HepG2 (cell line): ENCODE data around the gene SUPT6H. TPM values are rescaled to one million over a fixed set of nuclear protein-coding genes. Genes with fewer than 3 reads are reported as not detected.

Experiments used
- CEBPG ChIP-seq: IDR thresholded peaks from 2 replicates; pipeline ENCODE4 v1.6.1; 2016
- FOXC1 ChIP-seq: sonication (generic); formaldehyde crosslinking; IDR thresholded peaks from 2 replicates; pipeline ENCODE4 v1.8.0; 2022; ENCODE audit warnings: mild to moderate bottlenecking, missing genetic modification reagents, borderline replicate concordance
- GABPA ChIP-seq, 2 experiments: IDR thresholded peaks; 2 replicates each; pipeline ENCODE4 v1.6.1; 2011 to 2016; ENCODE audit warnings: low read depth in 2 of 2, low read length in 1 of 2, missing biosample characterization in 1 of 2, missing genetic modification characterization in 1 of 2
- IRF2 ChIP-seq: IDR thresholded peaks from 2 replicates; pipeline ENCODE4 v1.6.1; 2018; ENCODE audit warnings: missing genetic modification reagents, missing compliant biosample characterization
- MED1 ChIP-seq: sonication (generic); formaldehyde crosslinking; IDR thresholded peaks from 2 replicates; pipeline ENCODE4 v1.4.0; 2020; ENCODE audit warnings: missing genetic modification reagents
- SMARCC2 ChIP-seq: fragments of 450-650 bp; IDR thresholded peaks from 2 replicates; pipeline ENCODE4 v1.6.1; 2017; ENCODE audit warnings: antibody characterized with exemption, mild to moderate bottlenecking
- SMYD3 ChIP-seq: sonication (generic); formaldehyde crosslinking; IDR thresholded peaks from 2 replicates; pipeline ENCODE4 v1.8.1; 2023; ENCODE audit warnings: mild to moderate bottlenecking, missing genetic modification reagents
- SRSF9 ChIP-seq: fragments of 200-400 bp; formaldehyde crosslinking; IDR thresholded peaks from 2 replicates; pipeline ENCODE4 v1.6.1; 2018; ENCODE audit warnings: borderline replicate concordance, mild to moderate bottlenecking, low read depth, low read length; ENCODE audit not compliant: insufficient read depth, poor library complexity, severe bottlenecking
- ZBTB38 ChIP-seq: sonication (generic); formaldehyde crosslinking; IDR thresholded peaks from 2 replicates; pipeline ENCODE4 v1.5.1; 2020; ENCODE audit warnings: mild to moderate bottlenecking, missing genetic modification reagents
- ZNF12 ChIP-seq: sonication (generic); formaldehyde crosslinking; IDR thresholded peaks from 2 replicates; pipeline ENCODE4 v1.5.0; 2020; ENCODE audit warnings: missing genetic modification reagents
- ZNF460 ChIP-seq: sonication (generic); formaldehyde crosslinking; IDR thresholded peaks from 2 replicates; pipeline ENCODE4 v1.5.1; 2020; ENCODE audit warnings: missing genetic modification reagents, mild to moderate bottlenecking, borderline replicate concordance
- ZNF598 ChIP-seq: sonication (generic); formaldehyde crosslinking; IDR thresholded peaks from 2 replicates; pipeline ENCODE4 v1.5.1; 2020; ENCODE audit warnings: mild to moderate bottlenecking, missing genetic modification reagents, borderline replicate concordance
- polyA plus RNA-seq, 8 experiments: library from polyadenylated mRNA; depleted of rRNA in 3 of 8; stranded (reverse) in 7 of 8; unstranded in 1 of 8; fragments of >200 nt; fragmentation: Illumina TruSeq in 4 of 8; extraction: Trizol in 4 of 8; gene quantifications; 2 replicates each; pipeline versions ENCODE4 v1.2.1 to v1.2.3, GENCODE V29; 2011 to 2016; ENCODE audit warnings: low read depth in 4 of 8, missing spikeins in 1 of 8, mixed read lengths in 1 of 8; ENCODE audit not compliant: insufficient read depth in 1 of 8
- total RNA-seq, 5 experiments: library from RNA; depleted of rRNA; stranded (reverse); fragments of >200 nt; fragmentation: Illumina TruSeq; extraction: Trizol; gene quantifications; 2 replicates each; pipeline ENCODE4 v1.2.3, GENCODE V29; 2016; ENCODE audit warnings: low read depth in 1 of 5
- TF ChIP-seq, protein P1 (sequence below): sonication (generic); formaldehyde crosslinking; IDR thresholded peaks from 2 replicates; pipeline ENCODE4 v1.8.1; 2022; ENCODE audit warnings: low read depth, mild to moderate bottlenecking, missing genetic modification reagents
- TF ChIP-seq, protein P2 (sequence below): IDR thresholded peaks from 2 replicates; pipeline ENCODE4 v1.6.1; 2016; ENCODE audit warnings: low read depth, missing genetic modification reagents, missing compliant biosample characterization
- TF ChIP-seq, protein P3 (sequence below): sonication (generic); formaldehyde crosslinking; IDR thresholded peaks from 2 replicates; pipeline ENCODE4 v1.4.0; 2020; ENCODE audit warnings: missing genetic modification reagents, borderline replicate concordance
- TF ChIP-seq, protein P4 (sequence below): sonication (generic); formaldehyde crosslinking; IDR thresholded peaks from 2 replicates; pipeline ENCODE4 v1.4.0; 2020; ENCODE audit warnings: mild to moderate bottlenecking, missing genetic modification reagents

Gene SUPT6H
- total and polyA plus RNA-seq, 2 of the 13 experiments (the other 11 are each of a cell fraction or from before 2014, with no cell fraction given), result 32.7 to 39.9 TPM

DNA sequence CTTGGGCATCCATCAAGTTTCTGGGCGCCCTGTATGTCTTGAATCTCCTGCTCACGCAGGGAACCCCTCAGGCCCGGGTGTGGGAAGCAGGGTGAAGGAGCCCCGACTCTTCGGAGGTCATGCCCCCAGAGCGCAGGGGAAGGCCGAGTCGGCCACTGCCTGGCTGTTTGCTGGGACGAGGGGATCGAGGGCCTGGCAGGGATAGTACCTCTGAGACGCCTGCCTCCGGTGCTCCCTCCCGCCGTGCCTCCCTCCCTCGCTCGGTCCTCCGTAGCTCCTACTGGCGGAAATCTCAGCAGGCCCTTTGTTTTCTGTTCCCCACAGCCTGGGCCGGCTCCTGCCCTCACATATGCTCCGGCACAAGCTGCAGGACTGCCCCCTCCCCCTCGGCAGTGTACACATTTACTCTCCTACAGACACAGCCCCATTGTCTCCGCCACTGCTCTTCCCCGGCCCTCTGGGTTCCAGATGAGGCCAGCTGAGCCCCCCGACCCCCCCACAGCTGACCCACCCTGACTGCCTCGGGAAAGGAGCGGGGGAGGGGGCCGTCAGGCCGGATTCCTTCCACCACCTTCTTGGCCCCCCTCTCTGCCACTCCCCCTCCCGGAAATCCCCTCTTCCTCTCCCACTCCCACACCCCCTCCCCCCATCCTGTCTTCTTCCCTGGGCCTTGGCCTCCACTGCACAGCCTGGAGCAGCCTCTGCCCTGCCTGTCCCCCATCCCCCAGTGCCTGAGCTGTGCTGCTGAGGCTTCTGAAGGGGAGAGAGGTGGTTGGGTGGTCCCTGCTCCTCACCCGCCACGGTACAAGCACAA lies 83.2 kb downstream of the SUPT6H start (continued):
- TF ChIP-seq, protein P1, sequence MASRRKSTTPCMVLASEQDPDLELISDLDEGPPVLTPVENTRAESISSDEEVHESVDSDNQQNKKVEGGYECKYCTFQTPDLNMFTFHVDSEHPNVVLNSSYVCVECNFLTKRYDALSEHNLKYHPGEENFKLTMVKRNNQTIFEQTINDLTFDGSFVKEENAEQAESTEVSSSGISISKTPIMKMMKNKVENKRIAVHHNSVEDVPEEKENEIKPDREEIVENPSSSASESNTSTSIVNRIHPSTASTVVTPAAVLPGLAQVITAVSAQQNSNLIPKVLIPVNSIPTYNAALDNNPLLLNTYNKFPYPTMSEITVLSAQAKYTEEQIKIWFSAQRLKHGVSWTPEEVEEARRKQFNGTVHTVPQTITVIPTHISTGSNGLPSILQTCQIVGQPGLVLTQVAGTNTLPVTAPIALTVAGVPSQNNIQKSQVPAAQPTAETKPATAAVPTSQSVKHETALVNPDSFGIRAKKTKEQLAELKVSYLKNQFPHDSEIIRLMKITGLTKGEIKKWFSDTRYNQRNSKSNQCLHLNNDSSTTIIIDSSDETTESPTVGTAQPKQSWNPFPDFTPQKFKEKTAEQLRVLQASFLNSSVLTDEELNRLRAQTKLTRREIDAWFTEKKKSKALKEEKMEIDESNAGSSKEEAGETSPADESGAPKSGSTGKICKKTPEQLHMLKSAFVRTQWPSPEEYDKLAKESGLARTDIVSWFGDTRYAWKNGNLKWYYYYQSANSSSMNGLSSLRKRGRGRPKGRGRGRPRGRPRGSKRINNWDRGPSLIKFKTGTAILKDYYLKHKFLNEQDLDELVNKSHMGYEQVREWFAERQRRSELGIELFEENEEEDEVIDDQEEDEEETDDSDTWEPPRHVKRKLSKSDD (CRISPR knock-in tag), result no peak
- no peak for TF ChIP-seq GABPA (IDR thresholded peaks at IDR 0.05; ENCODE audit: low read depth, low read length)
- TF ChIP-seq GABPA (CRISPR knock-in tag; IDR thresholded peaks at IDR 0.05; ENCODE audit: low read depth), result peak; percentile 21; the same call in 1 of the 2 replicates
- no peak; the same call in 1 of the 2 replicates for TF ChIP-seq ZNF598 (CRISPR knock-in tag)
- TF ChIP-seq, protein P2, sequence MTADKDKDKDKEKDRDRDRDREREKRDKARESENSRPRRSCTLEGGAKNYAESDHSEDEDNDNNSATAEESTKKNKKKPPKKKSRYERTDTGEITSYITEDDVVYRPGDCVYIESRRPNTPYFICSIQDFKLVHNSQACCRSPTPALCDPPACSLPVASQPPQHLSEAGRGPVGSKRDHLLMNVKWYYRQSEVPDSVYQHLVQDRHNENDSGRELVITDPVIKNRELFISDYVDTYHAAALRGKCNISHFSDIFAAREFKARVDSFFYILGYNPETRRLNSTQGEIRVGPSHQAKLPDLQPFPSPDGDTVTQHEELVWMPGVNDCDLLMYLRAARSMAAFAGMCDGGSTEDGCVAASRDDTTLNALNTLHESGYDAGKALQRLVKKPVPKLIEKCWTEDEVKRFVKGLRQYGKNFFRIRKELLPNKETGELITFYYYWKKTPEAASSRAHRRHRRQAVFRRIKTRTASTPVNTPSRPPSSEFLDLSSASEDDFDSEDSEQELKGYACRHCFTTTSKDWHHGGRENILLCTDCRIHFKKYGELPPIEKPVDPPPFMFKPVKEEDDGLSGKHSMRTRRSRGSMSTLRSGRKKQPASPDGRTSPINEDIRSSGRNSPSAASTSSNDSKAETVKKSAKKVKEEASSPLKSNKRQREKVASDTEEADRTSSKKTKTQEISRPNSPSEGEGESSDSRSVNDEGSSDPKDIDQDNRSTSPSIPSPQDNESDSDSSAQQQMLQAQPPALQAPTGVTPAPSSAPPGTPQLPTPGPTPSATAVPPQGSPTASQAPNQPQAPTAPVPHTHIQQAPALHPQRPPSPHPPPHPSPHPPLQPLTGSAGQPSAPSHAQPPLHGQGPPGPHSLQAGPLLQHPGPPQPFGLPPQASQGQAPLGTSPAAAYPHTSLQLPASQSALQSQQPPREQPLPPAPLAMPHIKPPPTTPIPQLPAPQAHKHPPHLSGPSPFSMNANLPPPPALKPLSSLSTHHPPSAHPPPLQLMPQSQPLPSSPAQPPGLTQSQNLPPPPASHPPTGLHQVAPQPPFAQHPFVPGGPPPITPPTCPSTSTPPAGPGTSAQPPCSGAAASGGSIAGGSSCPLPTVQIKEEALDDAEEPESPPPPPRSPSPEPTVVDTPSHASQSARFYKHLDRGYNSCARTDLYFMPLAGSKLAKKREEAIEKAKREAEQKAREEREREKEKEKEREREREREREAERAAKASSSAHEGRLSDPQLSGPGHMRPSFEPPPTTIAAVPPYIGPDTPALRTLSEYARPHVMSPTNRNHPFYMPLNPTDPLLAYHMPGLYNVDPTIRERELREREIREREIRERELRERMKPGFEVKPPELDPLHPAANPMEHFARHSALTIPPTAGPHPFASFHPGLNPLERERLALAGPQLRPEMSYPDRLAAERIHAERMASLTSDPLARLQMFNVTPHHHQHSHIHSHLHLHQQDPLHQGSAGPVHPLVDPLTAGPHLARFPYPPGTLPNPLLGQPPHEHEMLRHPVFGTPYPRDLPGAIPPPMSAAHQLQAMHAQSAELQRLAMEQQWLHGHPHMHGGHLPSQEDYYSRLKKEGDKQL (CRISPR knock-in tag), result no peak
- no peak for TF ChIP-seq SRSF9
- TF ChIP-seq FOXC1, result peak; percentile 75; the same call in 1 of the 2 replicates
- 0 out of 2 replicates have a peak, but pooled peaks have one; percentile 9 for TF ChIP-seq CEBPG (CRISPR knock-in tag)
- no peak for TF ChIP-seq ZNF460
- peak; percentile 21; the same call in 1 of the 2 replicates for TF ChIP-seq IRF2 (CRISPR knock-in tag)
- peak; percentile 22; the same call in 1 of the 2 replicates for TF ChIP-seq ZBTB38
- TF ChIP-seq, protein P3, sequence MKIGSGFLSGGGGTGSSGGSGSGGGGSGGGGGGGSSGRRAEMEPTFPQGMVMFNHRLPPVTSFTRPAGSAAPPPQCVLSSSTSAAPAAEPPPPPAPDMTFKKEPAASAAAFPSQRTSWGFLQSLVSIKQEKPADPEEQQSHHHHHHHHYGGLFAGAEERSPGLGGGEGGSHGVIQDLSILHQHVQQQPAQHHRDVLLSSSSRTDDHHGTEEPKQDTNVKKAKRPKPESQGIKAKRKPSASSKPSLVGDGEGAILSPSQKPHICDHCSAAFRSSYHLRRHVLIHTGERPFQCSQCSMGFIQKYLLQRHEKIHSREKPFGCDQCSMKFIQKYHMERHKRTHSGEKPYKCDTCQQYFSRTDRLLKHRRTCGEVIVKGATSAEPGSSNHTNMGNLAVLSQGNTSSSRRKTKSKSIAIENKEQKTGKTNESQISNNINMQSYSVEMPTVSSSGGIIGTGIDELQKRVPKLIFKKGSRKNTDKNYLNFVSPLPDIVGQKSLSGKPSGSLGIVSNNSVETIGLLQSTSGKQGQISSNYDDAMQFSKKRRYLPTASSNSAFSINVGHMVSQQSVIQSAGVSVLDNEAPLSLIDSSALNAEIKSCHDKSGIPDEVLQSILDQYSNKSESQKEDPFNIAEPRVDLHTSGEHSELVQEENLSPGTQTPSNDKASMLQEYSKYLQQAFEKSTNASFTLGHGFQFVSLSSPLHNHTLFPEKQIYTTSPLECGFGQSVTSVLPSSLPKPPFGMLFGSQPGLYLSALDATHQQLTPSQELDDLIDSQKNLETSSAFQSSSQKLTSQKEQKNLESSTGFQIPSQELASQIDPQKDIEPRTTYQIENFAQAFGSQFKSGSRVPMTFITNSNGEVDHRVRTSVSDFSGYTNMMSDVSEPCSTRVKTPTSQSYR, result peak; percentile 94
- TF ChIP-seq ZNF12 (CRISPR knock-in tag), result no peak; the same call in 1 of the 2 replicates
- peak; percentile 32; the same call in 1 of the 2 replicates for TF ChIP-seq MED1 (CRISPR knock-in tag)
- TF ChIP-seq SMARCC2, result no peak
- no peak for TF ChIP-seq SMYD3 (CRISPR knock-in tag)
- TF ChIP-seq, protein P4, sequence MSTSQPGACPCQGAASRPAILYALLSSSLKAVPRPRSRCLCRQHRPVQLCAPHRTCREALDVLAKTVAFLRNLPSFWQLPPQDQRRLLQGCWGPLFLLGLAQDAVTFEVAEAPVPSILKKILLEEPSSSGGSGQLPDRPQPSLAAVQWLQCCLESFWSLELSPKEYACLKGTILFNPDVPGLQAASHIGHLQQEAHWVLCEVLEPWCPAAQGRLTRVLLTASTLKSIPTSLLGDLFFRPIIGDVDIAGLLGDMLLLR (CRISPR knock-in tag), result no peak; the same call in 1 of the 2 replicates
